Measurements from ENCODE around the gene RETN.

RETN gene

DNA sequence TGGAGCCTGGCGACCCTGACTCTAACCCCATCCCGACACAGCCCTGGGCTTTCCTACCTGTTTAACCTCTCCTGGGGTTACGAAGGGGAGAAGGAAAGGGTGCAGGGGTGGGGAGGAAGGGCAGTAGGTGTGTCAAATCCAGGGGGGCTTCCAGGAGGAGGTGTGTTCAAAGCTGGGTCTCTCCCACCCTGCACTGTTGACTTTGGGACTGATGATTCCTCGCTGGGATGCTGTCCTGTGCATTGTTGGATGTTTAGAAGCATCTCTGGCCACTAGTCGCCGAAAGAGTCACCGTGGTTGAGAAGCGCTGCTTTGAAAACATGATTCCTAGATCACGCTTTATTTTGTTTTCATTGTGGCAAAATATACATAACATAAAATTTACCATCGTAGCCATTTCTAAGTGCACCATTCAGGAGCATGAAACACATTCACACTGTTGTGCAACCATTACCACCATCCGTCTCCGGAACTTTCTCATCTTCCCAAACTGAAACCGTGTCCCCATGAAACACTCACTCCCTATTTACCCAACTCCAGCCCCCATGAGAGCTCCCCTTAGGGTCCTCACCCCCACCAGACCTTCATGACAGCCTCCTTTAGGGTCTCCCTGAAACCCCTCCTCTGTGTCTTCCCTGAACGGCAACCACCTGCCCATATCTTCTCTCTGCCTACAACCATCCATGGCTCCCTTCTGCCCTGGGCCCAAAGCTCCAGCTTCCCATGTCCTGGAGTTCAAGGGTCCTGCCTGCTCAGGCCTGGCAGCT, 37.5 kb downstream of the RETN start:
- no peak for DNase-seq (ENCODE audit: low spot score)

DNA sequence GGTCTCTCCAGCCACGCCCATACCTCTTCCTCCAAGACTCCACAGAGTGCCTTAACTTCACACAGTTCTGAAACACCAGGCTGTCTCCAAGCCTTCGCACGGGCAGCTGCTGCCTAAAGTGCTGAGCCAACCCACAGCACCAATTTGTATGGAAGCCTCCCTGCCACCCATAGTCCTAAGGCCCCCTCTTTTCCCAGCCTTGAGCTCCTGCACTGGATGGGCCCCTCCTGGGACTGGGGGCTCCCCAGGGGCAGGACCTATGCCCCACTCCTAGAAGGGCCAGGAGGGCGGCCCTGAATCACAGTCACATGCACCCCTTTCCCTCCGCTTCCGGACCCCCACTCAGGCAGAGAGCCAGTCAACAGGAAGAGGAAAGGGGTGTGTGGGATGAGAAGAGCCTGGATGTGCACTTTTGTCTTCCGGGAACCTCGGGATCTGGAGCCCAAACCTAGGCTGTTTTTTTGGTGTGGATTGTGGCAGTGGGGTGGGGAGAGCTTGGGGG, 38.2 kb downstream of the RETN start:
- DNase-seq (ENCODE audit: low spot score): no peak

GRCh38 chr19:7709932-7710460, 41.1 kb downstream of the RETN start:
- DNase-seq (ENCODE audit: low spot score): no peak

GRCh38 chr19:7710616-7711015, 41.8 kb downstream of the RETN start:
- no peak for DNase-seq (ENCODE audit: low spot score)

DNA sequence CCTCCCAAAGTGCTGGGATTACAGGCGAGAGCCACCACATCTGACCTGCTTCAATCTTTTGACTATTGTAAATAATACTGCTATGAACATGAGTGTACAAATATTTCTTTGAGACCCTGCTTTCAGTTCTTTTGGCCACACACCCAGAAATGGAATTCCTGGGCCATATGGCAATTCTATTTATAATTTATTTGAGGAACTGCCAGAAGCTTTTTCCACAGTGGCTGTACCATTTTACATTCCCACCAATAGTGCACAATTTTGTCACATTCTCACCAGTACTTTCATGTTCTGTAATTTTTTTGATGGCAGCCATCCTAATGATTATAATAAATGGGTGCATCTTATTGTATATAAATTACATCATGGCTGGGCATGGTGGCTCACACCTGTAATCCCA, 46.8 kb downstream of the RETN start:
- DNase-seq (ENCODE audit: low spot score): no peak

DNA sequence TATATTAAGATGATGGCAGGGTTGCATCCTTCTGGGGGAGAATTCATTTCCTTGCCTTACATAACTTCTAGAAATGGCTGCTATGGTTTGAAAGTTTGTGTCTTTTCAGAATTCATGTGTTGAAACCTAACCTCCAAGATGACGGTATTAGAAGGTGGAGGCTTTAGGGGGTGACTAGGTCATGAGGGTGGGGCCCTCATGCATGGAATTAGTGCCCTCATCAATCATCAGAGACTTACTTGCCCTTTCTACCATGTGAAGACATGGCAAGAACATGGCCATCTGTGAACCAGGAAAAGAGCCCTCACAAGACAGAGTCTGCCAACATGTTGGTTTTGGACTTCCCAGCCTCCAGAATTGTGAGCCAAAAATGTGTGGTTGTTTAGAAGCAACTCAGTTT, 47.9 kb downstream of the RETN start:
- DNase-seq (ENCODE audit: low spot score): no peak

- DNase-seq (ENCODE audit: low spot score): no peak
Observed at GRCh38 chr19:7718668-7719067, 49.8 kb downstream of the RETN start.

Data from globus pallidus (tissue), 1 donor.